K562 (cell line): Measurements from ENCODE around the gene GRHL3. TPM values are rescaled to one million over a fixed set of nuclear protein-coding genes. Genes with fewer than 3 reads are reported as not detected.

Source experiments
- ATAC-seq: fragments of 200-7000 bp; cut with Tn5 transposase; 3 replicates; pipeline ENCODE4 v1.9.1; 2020; ENCODE audit warnings: moderate library complexity
- BruUV-seq: library from RNA; stranded (reverse); fragments of 400-500 nt; replicated peaks from 2 replicates; lab custom pipeline; 2021; lab: Mats Ljungman, UMichigan
- CTCF ChIA-PET: fragments of 300-600 bp; formaldehyde crosslinking; extraction: SDS; loops from one replicate; lab custom pipeline; 2021; ENCODE audit warnings: low intra/inter-chr PET ratio; lab: Yijun Ruan, JAX
- POLR2A ChIA-PET: fragments of 300-600, 350-650 bp; sonication (Branson Sonifier 250); formaldehyde crosslinking; extraction: SDS; loops from one replicate; lab custom pipeline; 2021; ENCODE audit warnings: antibody characterized with exemption, inconsistent platforms; lab: Yijun Ruan, JAX
- DNase-seq, 4 experiments: peaks; one replicate each; pipeline versions ENCODE4 v3.0.0 to v3.0.0-alpha.2; 2011 to 2018; ENCODE audit warnings: low spot score in 3 of 4, mixed read lengths in 3 of 4; ENCODE audit errors: extremely low read depth in 1 of 4
- FAIRE-seq: peaks from 2 replicates; lab custom pipeline; 2011; peaks lifted over from hg19 to GRCh38; lab: Jason Lieb, UNC
- H2AFZ ChIP-seq: 2 replicates; pipeline ENCODE4 v1.6.0; 2011; ENCODE audit warnings: low read depth, low read length, control low read depth, inconsistent platforms
- H3K27ac ChIP-seq: fragments of 200-600 bp; 3 replicates; pipeline ENCODE4 v1.8.0; 2011; ENCODE audit warnings: low read depth, mild to moderate bottlenecking, control low read depth, inconsistent platforms, low read length, moderate library complexity, mixed read lengths; ENCODE audit errors: extremely low read depth
- H3K27me3 ChIP-seq, 2 experiments: fragments of 300-600 bp in 1 of 2; 2 replicates in 1 of 2; 3 replicates in 1 of 2; pipeline versions ENCODE4 v1.6.0 to v1.8.0; 2011; ENCODE audit warnings: inconsistent platforms in 2 of 2, low read length in 2 of 2, mild to moderate bottlenecking in 1 of 2, mixed read lengths in 1 of 2, moderate library complexity in 1 of 2; ENCODE audit not compliant: control insufficient read depth in 2 of 2, insufficient read depth in 2 of 2
- H3K36me3 ChIP-seq: fragments of 300-600 bp; 3 replicates; pipeline ENCODE4 v1.8.0; 2011; ENCODE audit warnings: mild to moderate bottlenecking, low read length, inconsistent platforms; ENCODE audit not compliant: control insufficient read depth, insufficient read depth
- H3K4me1 ChIP-seq, 2 experiments: fragments of 200-600 bp in 1 of 2; replicated peaks in 1 of 2; 2 replicates in 1 of 2; 3 replicates in 1 of 2; pipeline versions ENCODE4 v1.5.1 to v1.8.0; 2011; ENCODE audit warnings: inconsistent platforms in 2 of 2, low read length in 2 of 2, mild to moderate bottlenecking in 1 of 2, mixed read lengths in 1 of 2, moderate library complexity in 1 of 2; ENCODE audit not compliant: control insufficient read depth in 2 of 2, insufficient read depth in 2 of 2
- H3K4me2 ChIP-seq: 2 replicates; pipeline ENCODE4 v1.6.1; 2011; ENCODE audit warnings: low read length, control low read depth, inconsistent platforms, mixed read lengths; ENCODE audit not compliant: insufficient read depth
- H3K4me3 ChIP-seq: fragments of 200-600 bp; sonication (generic), shearing (Covaris generic); 2 replicates; pipeline ENCODE4 v1.5.1; 2016; ENCODE audit warnings: control low read depth, inconsistent platforms
- H3K79me2 ChIP-seq: fragments of 200-600 bp; 3 replicates; pipeline ENCODE4 v1.8.0; 2011; ENCODE audit warnings: low read length, inconsistent platforms; ENCODE audit not compliant: control insufficient read depth, insufficient read depth
- H3K9ac ChIP-seq, 2 experiments: 2 replicates each; pipeline versions ENCODE4 v1.6.0 to v1.6.1; 2011; ENCODE audit warnings: low read depth in 2 of 2, low read length in 2 of 2, control low read depth in 1 of 2, inconsistent platforms in 1 of 2, mild to moderate bottlenecking in 1 of 2, mixed read lengths in 1 of 2; ENCODE audit not compliant: insufficient read depth in 1 of 2
- H3K9me1 ChIP-seq: one replicate; pipeline ENCODE4 v1.6.0; 2011; ENCODE audit warnings: inconsistent platforms, mild to moderate bottlenecking, low read length, moderate library complexity; ENCODE audit not compliant: control insufficient read depth, insufficient read depth
- H3K9me3 ChIP-seq: replicated peaks from 2 replicates; pipeline ENCODE4 v1.5.1; 2011; ENCODE audit warnings: low read depth, low read length, inconsistent platforms; ENCODE audit not compliant: control insufficient read depth, insufficient read depth
- H4K20me1 ChIP-seq: replicated peaks from 2 replicates; pipeline ENCODE4 v1.6.1; 2011; ENCODE audit warnings: low read length, inconsistent platforms, mixed read lengths; ENCODE audit not compliant: control insufficient read depth, insufficient read depth
- BCL6 ChIP-seq: fragments of 250-450 bp; sonication (Bioruptor Pico); IDR thresholded peaks from 2 replicates; pipeline ENCODE4 v1.4.0; 2020
- C11orf30 ChIP-seq: fragments of 450-650 bp; IDR thresholded peaks from 2 replicates; pipeline ENCODE4 v1.6.1; 2016; ENCODE audit warnings: low read depth, mild to moderate bottlenecking
- CEBPB ChIP-seq: fragments of 450-650 bp; IDR thresholded peaks from 2 replicates; pipeline ENCODE4 v1.6.1; 2016; ENCODE audit warnings: missing genetic modification characterization, missing compliant biosample characterization
- GATAD2B ChIP-seq: fragments of 450-650 bp; IDR thresholded peaks from 2 replicates; pipeline ENCODE4 v1.6.1; 2017; ENCODE audit warnings: mild to moderate bottlenecking, borderline replicate concordance
- KDM5B ChIP-seq: fragments of 200-600 bp; sonication (generic); IDR thresholded peaks from 2 replicates; pipeline ENCODE4 v1.6.1; 2012; ENCODE audit warnings: low read depth, mild to moderate bottlenecking, moderate library complexity, low read length, control low read depth, inconsistent platforms; ENCODE audit not compliant: insufficient replicate concordance
- RBM22 ChIP-seq: fragments of 200-400 bp; formaldehyde crosslinking; IDR thresholded peaks from 2 replicates; pipeline ENCODE4 v1.6.1; 2018; ENCODE audit warnings: low read length, low read depth; ENCODE audit not compliant: poor library complexity, severe bottlenecking
- TARDBP ChIP-seq: fragments of 450-650 bp; IDR thresholded peaks from 2 replicates; pipeline ENCODE4 v1.6.1; 2016
- TCF3 ChIP-seq: sonication (generic); formaldehyde crosslinking; IDR thresholded peaks from 2 replicates; pipeline ENCODE4 v1.4.0; 2020; ENCODE audit warnings: mild to moderate bottlenecking, missing genetic modification reagents
- TFE3 ChIP-seq: fragments of 450-650 bp; formaldehyde crosslinking; IDR thresholded peaks from 2 replicates; pipeline ENCODE4 v1.4.0; 2020; ENCODE audit warnings: mild to moderate bottlenecking, mixed read lengths
- ZNF143 ChIP-seq: sonication (generic); formaldehyde crosslinking; IDR thresholded peaks from 2 replicates; pipeline ENCODE4 v1.9.0; 2022; ENCODE audit warnings: mild to moderate bottlenecking, missing genetic modification reagents
- ZNF197 ChIP-seq: fragments of 200-800 bp; sonication (Bioruptor generic); IDR thresholded peaks from 2 replicates; pipeline ENCODE4 v1.6.1; 2016; ENCODE audit warnings: low read depth, missing genetic modification characterization, missing compliant biosample characterization
- ZNF24 ChIP-seq: fragments of 450-650 bp; IDR thresholded peaks from 2 replicates; pipeline ENCODE4 v1.6.1; 2016
- WGBS: fragments of 100-300 bp; shearing (Covaris generic); methylation state at CpG from one replicate; pipeline ENCODE4 v1.1.6; 2016; ENCODE audit warnings: low coverage, mixed read lengths; ENCODE audit not compliant: insufficient coverage; ENCODE audit errors: missing lambda C conversion rate; 5-methylcytosine and 5-hydroxymethylcytosine counted together
- in situ Hi-C: fragments of 300-500 bp; cut with MboI; formaldehyde crosslinking; loops from 4 replicates; pipeline ENCODE4 v1.15.0; 2018; ENCODE audit warnings: inconsistent platforms, mixed read lengths
- intact Hi-C: fragments of 100-400 bp; cut with micrococcal nuclease; formaldehyde crosslinking; loops from 2 replicates; pipeline ENCODE4 v1.14.2; 2022
- polyA plus RNA-seq, 8 experiments: library from polyadenylated mRNA; depleted of rRNA in 4 of 8; stranded (reverse) in 5 of 8; unstranded in 3 of 8; fragments of >200 nt; fragmentation: Nextera tagmentation in 2 of 8; fragmentation: Illumina TruSeq in 1 of 8; extraction: Ambion mirVana in 2 of 8; extraction: Trizol in 1 of 8; gene quantifications; 2 replicates each; pipeline versions ENCODE4 v1.2.1 to v1.2.3, GENCODE V29; 2011 to 2014; ENCODE audit warnings: inconsistent platforms in 1 of 8, missing spikeins in 1 of 8
- total RNA-seq, 7 experiments: library from RNA; depleted of rRNA in 6 of 7; stranded (reverse); fragments of >200 nt in 6 of 7; fragmentation: Illumina TruSeq in 2 of 7; extraction: Trizol in 2 of 7; gene quantifications; 2 replicates each; pipeline versions ENCODE4 v1.2.1 to v1.2.3, GENCODE V29; 2011 to 2021; ENCODE audit warnings: low replicate concordance in 1 of 7
- TF ChIP-seq, protein P1 (sequence below), 2 experiments: fragments of 450-650 bp; IDR thresholded peaks; 2 replicates each; pipeline ENCODE4 v1.6.1; 2016

The GRHL3 gene
- total and polyA plus RNA-seq, 9 of the 15 experiments (the other 6 are each of a cell fraction or from before 2014, with no cell fraction given), result 0.01 to 0.04 TPM; not detected in 7

DNA sequence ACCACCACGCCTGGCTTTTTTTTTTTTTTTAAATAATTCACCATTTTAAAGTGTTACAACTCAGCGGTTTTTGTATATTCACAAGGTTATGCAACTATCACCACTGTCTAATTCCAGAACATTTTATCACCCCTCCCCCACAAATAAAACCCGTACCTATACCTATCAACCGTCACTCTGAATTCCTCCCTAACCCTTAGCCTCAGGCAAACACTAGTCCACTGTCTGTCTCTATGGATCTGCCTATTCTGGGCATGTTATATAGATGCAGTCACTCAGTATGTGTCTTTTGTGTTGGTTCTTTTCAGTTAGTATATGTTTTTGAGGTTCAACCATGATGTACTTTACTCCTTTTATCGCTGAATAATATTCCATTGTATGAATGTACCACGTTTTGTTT, 19.3 kb upstream of the GRHL3 start:
- no TSS peak for BruUV-seq
- no peaks in the 10 kb centered on the region for H4K20me1 ChIP-seq
- 0 out of 2 replicates have a peak, but pooled peaks have one; percentile 7 for TF ChIP-seq CEBPB (tag)
- TF ChIP-seq TARDBP, result no peak
- TF ChIP-seq, all 486 proteins: peak for 1
- Histone ChIP-seq H3K4me2 (no peak overlapping the region), H3K4me3 (no peak overlapping the region), H3K79me2 (no peaks in the 10 kb centered on the region), H3K9me3 (no peaks in the 10 kb centered on the region), H3K27ac (no peak overlapping the region), H3K9me1 (no peaks in the 10 kb centered on the region), H3K27me3 (peaks cover 33 to 42% of the 10 kb centered on the region in 2 experiments), H3K9ac (no peak overlapping the region), H3K36me3 (no peaks in the 10 kb centered on the region), H3K4me1 (peaks cover 0 to 3% of the 10 kb centered on the region in 2 experiments; a peak in 1 of 5 replicates), H2AFZ (no peak overlapping the region)
- no peak for ATAC-seq
- DNase-seq, result no peak
- CTCF ChIA-PET, result no interaction called here
- FAIRE-seq, result peak; percentile 15
- in situ Hi-C loops, result no loop called here
- WGBS, result 0% methylated on average over 6 of the region's 6 CpGs
- POLR2A ChIA-PET, result interaction anchor here (0.7 kb wide), 1 partner anchor 12 kb away, joined by 3 read pairs; no protein-coding TSS in a partner anchor
- intact Hi-C loops, result no loop called here

GRCh38 chr1:24300971-24301784, 18.0 kb upstream of the GRHL3 start:
- Histone ChIP-seq H3K27ac (no peak overlapping the region), H3K79me2 (no peaks in the 10 kb centered on the region), H2AFZ (no peak overlapping the region), H3K36me3 (no peaks in the 10 kb centered on the region), H3K9me3 (no peaks in the 10 kb centered on the region), H3K27me3 (peaks cover 36 to 42% of the 10 kb centered on the region in 2 experiments), H3K4me2 (no peak overlapping the region), H4K20me1 (no peaks in the 10 kb centered on the region), H3K9ac (no peak overlapping the region), H3K9me1 (no peaks in the 10 kb centered on the region), H3K4me1 (no peaks in the 10 kb centered on the region), H3K4me3 (no peak overlapping the region)
- FAIRE-seq (no peak), ATAC-seq (no peak), DNase-seq (no peak)
- BruUV-seq, result no TSS peak
- POLR2A ChIA-PET, result interaction anchor here (0.8 to 1.4 kb wide), 5 partner anchors 11 to 20 kb away, joined by 3 to 5 read pairs (median 4); no protein-coding TSS in a partner anchor
- intact Hi-C loops (no loop called here), in situ Hi-C loops (no loop called here)
- CTCF ChIA-PET, result no interaction called here
- WGBS, result 4% methylated on average over 7 of the region's 7 CpGs
- no peak for TF ChIP-seq ZNF24
- TF ChIP-seq ZNF197 (CRISPR knock-in tag), result no peak
- TF ChIP-seq TFE3 (CRISPR knock-in tag), result no peak
- no peak for TF ChIP-seq RBM22
- TF ChIP-seq KDM5B, result no peak
- no peak for TF ChIP-seq TCF3
- TF ChIP-seq ZNF143 (CRISPR knock-in tag), result no peak
- TF ChIP-seq, protein P1, sequence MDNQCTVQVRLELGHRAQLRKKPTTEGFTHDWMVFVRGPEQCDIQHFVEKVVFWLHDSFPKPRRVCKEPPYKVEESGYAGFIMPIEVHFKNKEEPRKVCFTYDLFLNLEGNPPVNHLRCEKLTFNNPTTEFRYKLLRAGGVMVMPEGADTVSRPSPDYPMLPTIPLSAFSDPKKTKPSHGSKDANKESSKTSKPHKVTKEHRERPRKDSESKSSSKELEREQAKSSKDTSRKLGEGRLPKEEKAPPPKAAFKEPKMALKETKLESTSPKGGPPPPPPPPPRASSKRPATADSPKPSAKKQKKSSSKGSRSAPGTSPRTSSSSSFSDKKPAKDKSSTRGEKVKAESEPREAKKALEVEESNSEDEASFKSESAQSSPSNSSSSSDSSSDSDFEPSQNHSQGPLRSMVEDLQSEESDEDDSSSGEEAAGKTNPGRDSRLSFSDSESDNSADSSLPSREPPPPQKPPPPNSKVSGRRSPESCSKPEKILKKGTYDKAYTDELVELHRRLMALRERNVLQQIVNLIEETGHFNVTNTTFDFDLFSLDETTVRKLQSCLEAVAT (IDR thresholded peaks at IDR 0.05), result no peak
- TF ChIP-seq BCL6 (CRISPR knock-in tag), result no peak
- TF ChIP-seq C11orf30, result no peak
- TF ChIP-seq GATAD2B, result no peak
